Activated CD8-positive, alpha-beta memory T cell treated with anti-CD3 and anti-CD28 coated beads, Interleukin-2, amount 50 U/mL, for 24 hours (primary cell): ENCODE measurements around the gene PF4V1.

Source experiments
- DNase-seq: peaks from one replicate; pipeline ENCODE4 v3.0.0-alpha.2; 2020; ENCODE audit errors: extremely low read depth

The PF4V1 gene

GRCh38 chr4:73847526-73848182 lies 5.4 kb upstream of the PF4V1 start:
- no peak for DNase-seq

DNA sequence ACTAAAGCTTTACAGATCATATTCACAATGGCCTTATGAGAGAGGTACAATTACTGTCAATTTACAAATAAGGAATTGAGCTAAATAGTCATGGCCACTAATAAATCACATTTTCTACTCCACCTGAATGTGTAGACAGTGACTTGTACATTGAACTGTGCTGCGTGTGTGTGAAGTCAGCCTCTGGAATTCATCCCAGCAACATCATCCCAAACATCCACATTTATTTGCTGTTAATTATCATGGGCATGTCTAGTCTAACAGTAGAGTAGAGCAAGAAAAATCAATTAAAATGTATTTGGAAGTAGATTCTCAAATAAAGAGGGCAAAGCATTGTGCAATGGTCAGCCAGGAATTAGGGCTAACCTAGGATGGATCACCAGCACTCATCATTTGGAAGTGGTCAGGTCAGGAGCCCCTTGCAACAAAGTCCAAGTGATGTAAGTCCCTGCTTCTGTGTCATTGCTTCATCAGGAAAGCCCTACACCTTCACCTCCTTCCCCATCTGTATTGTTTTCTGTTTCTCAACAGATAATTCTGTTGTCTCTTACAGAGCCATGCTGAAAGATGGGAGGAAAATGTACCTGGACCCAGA lies 4.8 kb upstream of the PF4V1 start:
- DNase-seq, result no peak

- no peak for DNase-seq
These were observed 2.7 kb upstream of the PF4V1 start for GRCh38 chr4:73850261-73850970.

DNA sequence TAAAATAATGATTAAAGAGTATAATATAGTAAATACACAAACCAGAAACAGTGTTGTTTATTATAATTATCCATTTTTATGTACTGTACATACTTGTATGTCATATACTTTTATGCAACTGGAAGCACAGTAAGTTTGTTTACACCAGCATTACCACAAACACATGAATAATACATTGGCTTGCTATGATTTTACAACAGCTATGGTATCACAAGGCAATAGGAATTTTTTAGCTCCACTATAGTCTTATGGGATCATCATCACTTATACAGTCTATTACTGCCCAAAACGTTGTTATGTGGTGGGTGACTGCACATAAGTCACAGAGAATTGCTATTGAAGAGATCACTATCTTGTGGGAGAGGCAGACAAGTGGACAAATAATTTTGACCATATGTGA lies 1.8 kb upstream of the PF4V1 start:
- no peak for DNase-seq

- DNase-seq, result no peak
These were observed 325 bp upstream of the PF4V1 start for GRCh38 chr4:73852771-73853170.

DNA sequence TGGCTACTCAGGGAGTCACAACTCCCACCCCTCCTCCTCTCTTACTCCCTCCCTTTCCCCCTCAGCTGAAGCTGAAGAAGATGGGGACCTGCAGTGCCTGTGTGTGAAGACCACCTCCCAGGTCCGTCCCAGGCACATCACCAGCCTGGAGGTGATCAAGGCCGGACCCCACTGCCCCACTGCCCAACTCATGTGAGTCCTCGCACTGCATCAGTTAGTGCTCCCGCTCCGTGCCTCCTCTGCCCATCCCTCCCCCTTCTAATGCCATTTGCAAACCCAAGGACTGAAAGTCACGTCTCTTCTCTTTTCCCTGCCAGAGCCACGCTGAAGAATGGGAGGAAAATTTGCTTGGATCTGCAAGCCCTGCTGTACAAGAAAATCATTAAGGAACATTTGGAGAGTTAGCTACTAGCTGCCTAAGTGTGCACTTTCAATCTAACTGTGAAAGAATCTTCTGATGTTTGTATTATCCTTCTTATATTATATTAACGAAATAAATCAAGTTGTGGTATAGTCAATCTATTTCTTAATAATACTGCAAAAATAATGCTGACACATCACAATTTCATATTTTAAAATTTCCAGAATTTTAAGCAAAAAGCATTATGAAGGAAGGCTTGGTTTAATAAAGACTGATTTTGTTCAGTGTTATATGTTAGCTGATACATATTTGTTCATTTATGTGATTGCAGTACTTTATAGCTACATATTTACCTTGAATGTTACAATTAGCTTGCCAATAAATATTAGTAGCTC lies 800 bp downstream of the PF4V1 start:
- DNase-seq, result no peak

GRCh38 chr4:73855406-73855805 lies 2.3 kb downstream of the PF4V1 start:
- DNase-seq, result no peak

DNA sequence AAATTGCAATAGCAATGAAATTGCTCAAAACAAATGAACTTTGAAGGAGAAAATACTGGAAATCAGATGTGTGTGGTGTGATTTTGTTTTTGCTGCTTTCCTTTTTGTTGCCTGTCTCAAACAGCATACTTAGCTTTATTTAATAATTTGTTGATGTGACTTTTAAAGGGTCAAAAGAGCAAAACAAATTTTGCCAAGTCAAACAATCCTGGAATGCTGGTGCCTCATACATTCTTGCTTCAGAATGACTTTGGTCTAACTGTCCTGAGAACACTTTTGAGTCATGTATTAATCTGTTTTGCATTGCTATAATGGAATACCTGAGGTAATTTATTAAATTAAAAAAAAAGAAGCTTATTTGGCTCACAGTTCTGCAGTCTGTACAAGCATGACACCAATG lies 3.4 kb downstream of the PF4V1 start:
- DNase-seq, result no peak

- no peak for DNase-seq
These were observed 6.6 kb downstream of the PF4V1 start for GRCh38 chr4:73859614-73860088.

GRCh38 chr4:73860181-73860580 lies 7.1 kb downstream of the PF4V1 start:
- no peak for DNase-seq

DNA sequence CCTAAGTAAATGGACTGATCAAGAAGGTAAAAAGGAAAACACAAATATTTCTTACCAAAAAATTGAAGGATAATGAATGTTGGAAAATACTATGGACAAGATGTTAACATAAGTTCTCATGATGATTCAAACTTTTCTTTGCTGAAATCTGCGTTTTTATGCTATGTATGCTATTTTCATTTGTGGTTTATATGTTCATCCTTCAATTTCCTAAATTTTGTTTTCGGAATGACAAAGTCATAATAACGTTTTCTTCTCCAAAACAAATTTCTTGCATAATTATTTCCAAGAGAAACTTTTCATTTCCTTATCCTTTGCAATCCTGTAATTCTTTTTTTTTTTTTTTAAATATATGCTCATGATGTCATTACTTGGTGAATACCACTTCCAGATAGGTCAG lies 7.8 kb downstream of the PF4V1 start:
- DNase-seq, result no peak

GRCh38 chr4:73862322-73862721 lies 9.2 kb downstream of the PF4V1 start:
- no peak for DNase-seq

GRCh38 chr4:73864365-73864764 lies 11.3 kb downstream of the PF4V1 start:
- no peak for DNase-seq

DNA sequence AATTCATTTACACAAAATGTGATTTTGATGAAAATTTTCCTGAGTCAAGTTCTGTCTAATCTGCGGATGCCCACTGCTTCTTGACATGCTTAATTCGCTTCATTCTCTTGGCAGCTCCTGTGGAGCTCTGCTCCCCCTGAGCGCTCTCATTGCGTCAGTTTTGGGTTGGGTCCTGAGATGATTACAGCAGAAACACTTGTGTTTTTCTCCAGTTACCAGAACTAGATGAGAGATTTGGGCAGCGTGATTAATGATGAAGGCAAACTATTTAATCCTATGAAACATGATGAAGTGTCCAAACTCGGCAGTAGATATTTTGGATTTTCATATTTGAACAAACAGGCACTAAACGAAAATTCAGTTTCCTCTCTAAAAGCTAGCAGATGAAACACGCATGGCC lies 11.9 kb downstream of the PF4V1 start:
- no peak for DNase-seq

GRCh38 chr4:73865431-73866096 lies 12.5 kb downstream of the PF4V1 start:
- DNase-seq, result no peak

GRCh38 chr4:73866246-73866645 lies 13.2 kb downstream of the PF4V1 start:
- DNase-seq, result no peak

GRCh38 chr4:73867783-73868182 lies 14.7 kb downstream of the PF4V1 start:
- DNase-seq, result no peak

DNA sequence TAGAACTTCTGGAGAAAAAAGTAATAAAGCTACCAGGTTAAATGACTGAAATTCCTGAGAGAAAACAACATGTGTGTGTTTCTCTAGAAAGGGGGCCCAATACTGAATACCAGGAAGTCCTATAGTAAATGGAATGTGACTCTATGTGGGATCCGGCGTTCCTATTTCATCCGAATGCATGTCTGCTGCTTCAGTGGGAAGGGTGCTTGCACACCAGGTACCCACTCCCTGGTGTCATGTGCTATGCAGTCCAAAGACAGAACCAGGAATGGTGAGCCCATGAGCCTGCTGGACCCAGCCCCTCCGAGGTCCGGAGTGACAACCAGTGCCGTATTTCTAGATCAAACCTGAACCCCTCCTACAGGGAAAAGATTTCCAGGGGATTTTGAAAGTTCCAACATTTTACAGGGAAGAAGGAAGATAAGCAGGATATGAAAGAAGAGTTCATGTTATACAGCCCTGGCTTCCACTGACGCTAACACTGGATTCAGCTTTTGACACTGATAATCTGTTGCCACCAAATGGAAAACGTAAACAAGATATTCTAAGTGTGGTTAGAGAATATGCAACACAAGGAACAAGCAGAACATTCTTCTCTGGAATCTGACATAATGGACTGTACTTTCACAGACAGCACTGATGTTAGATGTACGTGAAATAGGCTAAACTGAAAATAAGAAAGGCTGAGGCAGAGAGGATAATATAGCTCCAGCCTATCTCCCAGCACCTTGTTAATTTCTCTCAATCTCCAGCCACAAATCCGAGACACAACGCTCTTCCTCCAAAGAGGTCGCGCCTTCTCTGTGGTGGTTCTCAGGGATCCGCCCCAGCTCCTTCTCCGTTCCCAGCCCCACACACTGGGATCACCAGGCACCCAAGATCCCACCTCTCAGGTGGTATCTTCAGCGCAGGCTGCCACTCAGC lies 15.4 kb downstream of the PF4V1 start:
- DNase-seq, result no peak

- DNase-seq, result no peak
These were observed 16.3 kb downstream of the PF4V1 start, which contains the start of gene CXCL1 for GRCh38 chr4:73869130-73870055. CXCL1 (plus strand) TSS chr4:73869393; CDS start chr4:73869471, 78 bp downstream.

DNA sequence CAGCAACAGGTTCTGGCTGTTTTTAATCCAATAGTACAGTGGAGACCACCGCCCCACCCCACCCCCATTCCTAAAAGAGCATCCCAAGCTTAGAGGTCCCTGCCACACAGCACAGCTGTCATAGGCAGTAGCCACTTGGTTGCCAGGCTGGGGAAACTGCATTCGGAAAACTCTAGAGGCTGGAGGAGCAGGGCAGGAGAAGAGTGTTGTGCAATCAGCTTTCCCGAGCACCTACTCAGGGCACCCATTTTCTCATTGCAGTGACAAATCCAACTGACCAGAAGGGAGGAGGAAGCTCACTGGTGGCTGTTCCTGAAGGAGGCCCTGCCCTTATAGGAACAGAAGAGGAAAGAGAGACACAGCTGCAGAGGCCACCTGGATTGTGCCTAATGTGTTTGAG lies 17.2 kb downstream of the PF4V1 start:
- DNase-seq, result no peak
